ENCODE results near the gene TEFM.

DNA sequence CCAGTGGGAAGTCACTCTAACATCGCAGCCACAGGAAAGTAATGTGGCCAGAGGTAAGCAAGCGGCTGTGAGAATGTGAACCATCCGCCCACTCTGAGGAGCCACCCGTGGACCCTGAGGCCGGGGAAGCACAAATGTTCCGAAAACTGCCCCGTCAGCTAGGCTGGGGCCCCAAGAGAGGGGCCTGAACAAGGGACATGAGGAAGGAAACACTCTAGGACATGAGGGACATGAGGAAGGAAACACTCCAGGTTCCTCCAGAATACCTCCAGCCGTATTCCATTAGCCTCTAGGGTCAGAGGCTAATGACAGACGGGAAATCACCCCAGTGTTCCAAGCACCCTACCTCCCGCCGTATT is 317 bp downstream of the TEFM start:
- TF ChIP-seq, protein P1, sequence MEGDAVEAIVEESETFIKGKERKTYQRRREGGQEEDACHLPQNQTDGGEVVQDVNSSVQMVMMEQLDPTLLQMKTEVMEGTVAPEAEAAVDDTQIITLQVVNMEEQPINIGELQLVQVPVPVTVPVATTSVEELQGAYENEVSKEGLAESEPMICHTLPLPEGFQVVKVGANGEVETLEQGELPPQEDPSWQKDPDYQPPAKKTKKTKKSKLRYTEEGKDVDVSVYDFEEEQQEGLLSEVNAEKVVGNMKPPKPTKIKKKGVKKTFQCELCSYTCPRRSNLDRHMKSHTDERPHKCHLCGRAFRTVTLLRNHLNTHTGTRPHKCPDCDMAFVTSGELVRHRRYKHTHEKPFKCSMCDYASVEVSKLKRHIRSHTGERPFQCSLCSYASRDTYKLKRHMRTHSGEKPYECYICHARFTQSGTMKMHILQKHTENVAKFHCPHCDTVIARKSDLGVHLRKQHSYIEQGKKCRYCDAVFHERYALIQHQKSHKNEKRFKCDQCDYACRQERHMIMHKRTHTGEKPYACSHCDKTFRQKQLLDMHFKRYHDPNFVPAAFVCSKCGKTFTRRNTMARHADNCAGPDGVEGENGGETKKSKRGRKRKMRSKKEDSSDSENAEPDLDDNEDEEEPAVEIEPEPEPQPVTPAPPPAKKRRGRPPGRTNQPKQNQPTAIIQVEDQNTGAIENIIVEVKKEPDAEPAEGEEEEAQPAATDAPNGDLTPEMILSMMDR (IDR thresholded peaks at IDR 0.05): no peak
- no peak for TF ChIP-seq EZH2phosphoT487 (IDR thresholded peaks at IDR 0.05)
